AG10803 (cell line): Measurements from ENCODE around the gene GIT2.

Experiments
- DNase-seq: peaks from one replicate; pipeline ENCODE4 v3.0.0; 2010; ENCODE audit warnings: low read depth
- H3K4me3 ChIP-seq: 2 replicates; pipeline ENCODE4 v1.5.1; 2011; ENCODE audit warnings: mild to moderate bottlenecking, low read length, control low read depth
- TF ChIP-seq, protein P1 (sequence below): conservative IDR thresholded peaks from 2 replicates; pipeline ENCODE4 v1.5.1; 2011; ENCODE audit warnings: mild to moderate bottlenecking, low read length, control low read depth, inconsistent platforms

The GIT2 gene

DNA sequence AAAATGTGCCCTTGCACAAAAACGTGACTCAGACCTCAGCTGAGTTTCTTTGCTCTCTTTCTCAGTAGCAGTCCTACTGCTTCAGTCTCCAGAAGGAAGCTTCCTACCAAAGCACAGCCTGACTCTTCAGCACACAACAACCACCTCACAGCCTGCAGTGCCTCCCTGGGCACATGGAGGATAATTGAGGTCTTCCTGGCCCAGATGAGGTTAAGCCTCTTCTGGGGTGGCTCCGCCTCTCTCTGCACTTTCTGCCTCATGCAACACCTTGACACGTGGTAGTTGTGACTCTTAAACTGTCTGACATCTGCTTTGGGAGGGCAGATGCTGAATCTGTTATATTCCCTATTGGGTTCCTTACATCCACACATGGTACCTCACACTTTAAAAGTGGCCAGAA is 33.8 kb downstream of the GIT2 start:
- peak; percentile 18 for DNase-seq
- no peak overlapping the region for H3K4me3 ChIP-seq
- TF ChIP-seq, protein P1, sequence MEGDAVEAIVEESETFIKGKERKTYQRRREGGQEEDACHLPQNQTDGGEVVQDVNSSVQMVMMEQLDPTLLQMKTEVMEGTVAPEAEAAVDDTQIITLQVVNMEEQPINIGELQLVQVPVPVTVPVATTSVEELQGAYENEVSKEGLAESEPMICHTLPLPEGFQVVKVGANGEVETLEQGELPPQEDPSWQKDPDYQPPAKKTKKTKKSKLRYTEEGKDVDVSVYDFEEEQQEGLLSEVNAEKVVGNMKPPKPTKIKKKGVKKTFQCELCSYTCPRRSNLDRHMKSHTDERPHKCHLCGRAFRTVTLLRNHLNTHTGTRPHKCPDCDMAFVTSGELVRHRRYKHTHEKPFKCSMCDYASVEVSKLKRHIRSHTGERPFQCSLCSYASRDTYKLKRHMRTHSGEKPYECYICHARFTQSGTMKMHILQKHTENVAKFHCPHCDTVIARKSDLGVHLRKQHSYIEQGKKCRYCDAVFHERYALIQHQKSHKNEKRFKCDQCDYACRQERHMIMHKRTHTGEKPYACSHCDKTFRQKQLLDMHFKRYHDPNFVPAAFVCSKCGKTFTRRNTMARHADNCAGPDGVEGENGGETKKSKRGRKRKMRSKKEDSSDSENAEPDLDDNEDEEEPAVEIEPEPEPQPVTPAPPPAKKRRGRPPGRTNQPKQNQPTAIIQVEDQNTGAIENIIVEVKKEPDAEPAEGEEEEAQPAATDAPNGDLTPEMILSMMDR = no peak

- no peak overlapping the region for H3K4me3 ChIP-seq
- TF ChIP-seq, protein P1 = no peak
- DNase-seq = peak; percentile 60
These were observed 34.6 kb downstream of the GIT2 start for GRCh38 chr12:109961612-109962011.

GRCh38 chr12:109961201-109961600 is 35.0 kb downstream of the GIT2 start:
- TF ChIP-seq, protein P1 = no peak
- peak; percentile 53 for DNase-seq

GRCh38 chr12:109959411-109960093 is 36.6 kb downstream of the GIT2 start:
- H3K4me3 ChIP-seq = no peak overlapping the region
- TF ChIP-seq, protein P1 = no peak
- no peak for DNase-seq

More at GRCh38 chr12:109961201-109961600, 35.0 kb downstream of the GIT2 start:
- no peak overlapping the region for H3K4me3 ChIP-seq

GRCh38 chr12:109958374-109958773 is 37.8 kb downstream of the GIT2 start:
- DNase-seq = no peak
- TF ChIP-seq, protein P1 = no peak
- H3K4me3 ChIP-seq = no peak overlapping the region

DNA sequence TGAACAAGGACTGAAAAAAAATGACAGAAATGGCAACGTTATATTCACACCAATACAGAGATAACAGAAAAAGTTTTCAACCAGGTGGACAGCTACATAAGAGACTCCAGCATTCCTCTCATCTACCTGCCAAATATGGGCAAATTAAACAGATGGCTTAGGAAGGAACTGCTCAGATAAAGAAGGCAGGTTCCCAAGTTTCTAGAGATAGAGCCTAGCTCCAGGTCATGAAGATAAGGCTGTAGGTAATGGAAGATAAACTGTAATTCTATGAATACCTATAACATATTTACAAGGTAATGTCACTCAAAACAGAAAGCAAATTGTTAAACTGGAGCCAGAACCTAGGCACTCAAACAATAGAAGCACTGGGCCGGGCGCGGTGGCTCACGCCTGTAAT is 42.5 kb downstream of the GIT2 start:
- no peak for DNase-seq
- TF ChIP-seq, protein P1 = no peak
- H3K4me3 ChIP-seq = no peak overlapping the region

DNA sequence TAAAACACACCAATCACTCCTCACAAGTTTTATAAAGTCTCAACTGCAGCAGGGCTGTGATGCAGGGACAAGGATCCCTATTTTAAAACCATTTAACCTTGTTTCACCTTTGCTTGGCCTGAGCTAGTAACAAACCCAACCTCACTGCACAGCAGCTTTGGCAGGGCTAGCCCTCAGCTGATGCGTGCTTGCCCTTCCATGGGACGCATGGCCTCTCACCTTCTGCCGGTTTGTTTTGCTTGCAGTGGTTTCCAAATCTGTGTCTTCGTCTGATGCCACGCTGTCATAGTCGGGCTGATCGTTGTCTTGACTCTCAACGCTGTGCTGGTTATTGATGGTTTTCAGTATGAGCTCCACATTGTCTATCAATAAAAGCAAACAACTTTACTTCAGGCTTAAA is 43.3 kb downstream of the GIT2 start:
- DNase-seq = no peak
- no peak overlapping the region for H3K4me3 ChIP-seq
- TF ChIP-seq, protein P1 = no peak
